ENCODE measurements around the gene TRIO. TPM values are rescaled to one million over a fixed set of nuclear protein-coding genes. Genes with fewer than 3 reads are reported as not detected.
A peak's percentile ranks its signal among the peaks of the same experiment; 100 is the strongest.

Gene TRIO
- total RNA-seq, 1 donor from 2014 or later, result 163 TPM

DNA sequence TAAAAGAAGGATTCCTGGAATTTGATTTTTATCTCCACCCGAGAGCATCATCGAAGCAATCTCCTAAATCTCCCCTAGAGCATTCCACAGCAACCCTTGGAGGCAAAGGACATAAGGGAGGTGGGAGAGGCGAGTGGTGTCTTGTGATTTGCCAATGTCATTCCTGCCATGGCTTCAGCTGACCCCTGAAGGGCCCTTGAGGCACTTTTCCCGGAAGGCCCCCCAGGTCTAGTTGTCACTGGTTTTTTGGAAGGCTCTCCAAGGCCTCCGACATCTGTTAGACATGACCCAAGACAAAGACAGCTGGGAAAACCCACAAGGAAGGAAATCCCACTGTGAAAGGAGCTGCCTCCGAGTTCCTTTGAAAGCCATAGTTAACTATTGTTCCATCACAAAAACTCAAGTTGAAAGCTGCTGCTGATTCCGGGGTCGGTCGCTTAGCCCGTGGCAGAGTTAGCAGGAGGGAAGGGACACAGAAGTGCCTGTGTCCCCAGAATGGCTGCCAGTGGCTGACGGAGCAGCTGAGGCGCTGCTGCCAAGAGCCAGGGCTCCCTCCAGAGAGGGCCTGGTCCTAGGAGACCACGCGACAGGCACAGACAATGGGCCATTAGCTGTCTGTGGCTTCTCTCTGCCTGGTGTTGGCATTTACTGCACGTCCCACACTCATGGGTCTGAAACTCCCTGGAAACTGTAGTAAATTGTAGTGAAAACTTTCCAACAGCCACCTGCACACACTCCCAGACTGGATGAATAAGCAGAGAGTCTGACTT lies 24.4 kb upstream of the TRIO start:
- TF ChIP-seq, protein P1, sequence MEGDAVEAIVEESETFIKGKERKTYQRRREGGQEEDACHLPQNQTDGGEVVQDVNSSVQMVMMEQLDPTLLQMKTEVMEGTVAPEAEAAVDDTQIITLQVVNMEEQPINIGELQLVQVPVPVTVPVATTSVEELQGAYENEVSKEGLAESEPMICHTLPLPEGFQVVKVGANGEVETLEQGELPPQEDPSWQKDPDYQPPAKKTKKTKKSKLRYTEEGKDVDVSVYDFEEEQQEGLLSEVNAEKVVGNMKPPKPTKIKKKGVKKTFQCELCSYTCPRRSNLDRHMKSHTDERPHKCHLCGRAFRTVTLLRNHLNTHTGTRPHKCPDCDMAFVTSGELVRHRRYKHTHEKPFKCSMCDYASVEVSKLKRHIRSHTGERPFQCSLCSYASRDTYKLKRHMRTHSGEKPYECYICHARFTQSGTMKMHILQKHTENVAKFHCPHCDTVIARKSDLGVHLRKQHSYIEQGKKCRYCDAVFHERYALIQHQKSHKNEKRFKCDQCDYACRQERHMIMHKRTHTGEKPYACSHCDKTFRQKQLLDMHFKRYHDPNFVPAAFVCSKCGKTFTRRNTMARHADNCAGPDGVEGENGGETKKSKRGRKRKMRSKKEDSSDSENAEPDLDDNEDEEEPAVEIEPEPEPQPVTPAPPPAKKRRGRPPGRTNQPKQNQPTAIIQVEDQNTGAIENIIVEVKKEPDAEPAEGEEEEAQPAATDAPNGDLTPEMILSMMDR (IDR thresholded peaks at IDR 0.05; ENCODE audit: unreplicated experiment), result no peak
- H3K36me3 Mint-ChIP-seq (ENCODE audit: insufficient read depth), result no peaks in the 10 kb centered on the region
- no peaks in the 10 kb centered on the region for H3K9me3 Mint-ChIP-seq (ENCODE audit: low read depth)
- DNase-seq (ENCODE audit: low spot score, unreplicated experiment), result no peak
- H3K4me3 Mint-ChIP-seq (ENCODE audit: low read depth), result no peak overlapping the region
- peak overlapping the region; percentile 15 for H3K27ac Mint-ChIP-seq
- peaks cover 16% of the 10 kb centered on the region for H3K27me3 Mint-ChIP-seq
- H3K4me1 Mint-ChIP-seq (ENCODE audit: low read depth), result no peaks in the 10 kb centered on the region

DNA sequence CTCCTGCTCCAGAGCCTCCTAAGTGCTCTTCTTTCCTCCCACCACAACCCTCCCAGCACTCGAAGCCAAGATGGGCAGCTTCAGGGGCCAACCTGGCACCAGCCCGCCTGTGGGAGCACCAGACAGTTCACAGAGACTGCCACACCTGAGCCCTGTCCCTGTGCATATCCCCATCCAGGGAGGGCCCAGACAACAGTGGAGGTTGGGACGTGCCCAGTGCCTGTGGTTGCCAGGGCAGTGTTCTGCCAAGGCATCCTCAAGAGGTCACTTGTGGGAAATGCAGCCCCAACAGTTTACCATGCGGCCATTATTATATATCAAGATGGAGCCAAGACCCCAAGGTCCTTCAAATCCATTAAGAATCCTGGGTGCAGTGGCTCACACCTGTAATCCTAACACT lies 23.0 kb upstream of the TRIO start:
- no peaks in the 10 kb centered on the region for H3K4me1 Mint-ChIP-seq (ENCODE audit: low read depth)
- H3K27ac Mint-ChIP-seq, result no peak overlapping the region
- DNase-seq (ENCODE audit: low spot score, unreplicated experiment), result no peak
- H3K4me3 Mint-ChIP-seq (ENCODE audit: low read depth), result no peak overlapping the region
- TF ChIP-seq, protein P1 (IDR thresholded peaks at IDR 0.05; ENCODE audit: unreplicated experiment), result no peak
- H3K9me3 Mint-ChIP-seq (ENCODE audit: low read depth), result no peaks in the 10 kb centered on the region
- H3K27me3 Mint-ChIP-seq, result peaks cover 8% of the 10 kb centered on the region
- no peaks in the 10 kb centered on the region for H3K36me3 Mint-ChIP-seq (ENCODE audit: insufficient read depth)

DNA sequence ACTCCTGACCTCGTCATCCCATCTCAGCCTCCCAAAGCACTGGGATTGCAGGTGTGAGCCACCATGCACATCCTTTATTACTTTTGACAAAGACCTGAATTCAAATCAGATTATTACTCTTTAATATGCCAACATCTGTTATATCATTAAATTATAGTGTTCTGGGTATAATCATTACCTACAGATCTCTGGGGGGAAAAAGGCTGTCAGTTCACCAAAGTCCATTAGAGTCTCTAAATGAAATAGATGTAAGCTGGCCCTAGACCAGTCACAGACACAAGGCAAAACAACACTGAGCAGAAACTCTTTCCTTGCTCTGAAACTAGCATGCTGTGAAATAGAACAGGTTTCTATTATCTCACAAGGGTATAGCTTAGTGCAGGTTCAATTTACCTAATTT lies 21.6 kb upstream of the TRIO start:
- H3K4me1 Mint-ChIP-seq (ENCODE audit: low read depth), result no peaks in the 10 kb centered on the region
- TF ChIP-seq, protein P1 (IDR thresholded peaks at IDR 0.05; ENCODE audit: unreplicated experiment), result no peak
- H3K9me3 Mint-ChIP-seq (ENCODE audit: low read depth), result no peaks in the 10 kb centered on the region
- H3K36me3 Mint-ChIP-seq (ENCODE audit: insufficient read depth), result no peaks in the 10 kb centered on the region
- H3K4me3 Mint-ChIP-seq (ENCODE audit: low read depth), result no peak overlapping the region
- no peak for DNase-seq (ENCODE audit: low spot score, unreplicated experiment)
- H3K27me3 Mint-ChIP-seq, result peaks cover 7% of the 10 kb centered on the region
- H3K27ac Mint-ChIP-seq, result no peak overlapping the region

DNA sequence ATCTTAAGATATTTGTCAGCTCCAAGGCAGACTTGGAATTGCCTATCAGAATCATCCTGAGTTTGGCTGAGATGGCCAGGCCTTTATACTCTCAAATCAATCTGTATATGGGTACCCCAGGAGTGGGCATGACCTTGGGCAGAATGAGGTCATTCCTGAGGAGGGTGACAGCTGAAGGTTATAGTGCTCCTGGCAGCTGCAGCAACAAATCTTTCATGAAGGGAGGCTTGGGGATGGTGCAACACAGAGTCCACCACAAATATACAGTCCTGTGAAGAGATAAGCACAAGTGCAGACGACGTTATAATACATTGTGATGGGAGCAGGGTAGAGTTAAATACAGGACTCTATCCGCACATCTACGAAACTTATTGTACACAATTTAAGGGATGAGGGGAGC lies 21.1 kb upstream of the TRIO start:
- TF ChIP-seq, protein P1 (IDR thresholded peaks at IDR 0.05; ENCODE audit: unreplicated experiment), result no peak
- Mint-ChIP-seq H3K27me3 (peaks cover 7% of the 10 kb centered on the region), H3K4me3 (ENCODE audit: low read depth) (no peak overlapping the region), H3K4me1 (ENCODE audit: low read depth) (no peaks in the 10 kb centered on the region), H3K36me3 (ENCODE audit: insufficient read depth) (no peaks in the 10 kb centered on the region), H3K27ac (no peak overlapping the region), H3K9me3 (ENCODE audit: low read depth) (no peaks in the 10 kb centered on the region)
- no peak for DNase-seq (ENCODE audit: low spot score, unreplicated experiment)

DNA sequence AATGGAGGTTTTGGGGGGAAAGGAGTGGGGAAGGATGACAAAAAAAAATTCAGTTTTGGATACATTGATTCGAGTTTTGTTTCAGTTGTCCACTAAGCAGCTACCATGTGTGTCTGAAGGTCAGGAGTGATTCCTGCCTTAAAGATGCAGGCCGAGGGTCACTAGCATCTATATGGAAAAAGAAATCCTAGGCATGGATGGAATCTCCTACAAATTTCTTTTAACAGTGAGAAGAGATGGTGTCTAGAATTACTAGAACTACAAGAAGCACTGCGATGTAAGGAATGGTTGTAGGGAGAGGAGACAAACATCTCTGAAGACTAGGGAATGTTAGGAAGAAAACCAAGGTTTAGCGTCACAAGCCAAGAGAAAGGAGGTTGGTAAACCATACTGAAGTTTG lies 19.6 kb upstream of the TRIO start:
- Mint-ChIP-seq H3K27me3 (peaks cover 10% of the 10 kb centered on the region), H3K9me3 (ENCODE audit: low read depth) (no peaks in the 10 kb centered on the region), H3K36me3 (ENCODE audit: insufficient read depth) (no peaks in the 10 kb centered on the region), H3K4me1 (ENCODE audit: low read depth) (no peaks in the 10 kb centered on the region), H3K4me3 (ENCODE audit: low read depth) (no peak overlapping the region), H3K27ac (no peak overlapping the region)
- TF ChIP-seq, protein P1 (IDR thresholded peaks at IDR 0.05; ENCODE audit: unreplicated experiment), result no peak
- DNase-seq (ENCODE audit: low spot score, unreplicated experiment), result no peak

All from progenitor cell of endocrine pancreas (in vitro differentiated cells).